D341Med (cell line): ENCODE results near the gene DEFB132.

ENCODE experiments used
- DNase-seq: peaks from one replicate; pipeline ENCODE4 v3.0.0; 2012; ENCODE audit warnings: low spot score

Gene DEFB132

GRCh38 chr20:263701-264100, 6.2 kb downstream of the DEFB132 start:
- DNase-seq = no peak

- peak; percentile 96 for DNase-seq
These were observed 9.4 kb downstream of the DEFB132 start for GRCh38 chr20:266596-267562.

GRCh38 chr20:270517-270916, 13.0 kb downstream of the DEFB132 start:
- DNase-seq = no peak

GRCh38 chr20:271069-271468, 13.5 kb downstream of the DEFB132 start:
- no peak for DNase-seq

- no peak for DNase-seq
These were observed 14.0 kb downstream of the DEFB132 start for GRCh38 chr20:271528-271927.

GRCh38 chr20:272718-273117, 15.2 kb downstream of the DEFB132 start:
- DNase-seq = no peak

GRCh38 chr20:273884-274283, 16.4 kb downstream of the DEFB132 start:
- DNase-seq = no peak

GRCh38 chr20:275791-276190, 18.3 kb downstream of the DEFB132 start:
- no peak for DNase-seq

GRCh38 chr20:276620-277495, 19.3 kb downstream of the DEFB132 start:
- no peak for DNase-seq

- no peak for DNase-seq
These were observed 19.9 kb downstream of the DEFB132 start for GRCh38 chr20:277496-277781.

- no peak for DNase-seq
These were observed 20.7 kb downstream of the DEFB132 start for GRCh38 chr20:278181-278580.

- no peak for DNase-seq
These were observed 21.4 kb downstream of the DEFB132 start for GRCh38 chr20:278607-279571.

GRCh38 chr20:284172-284571, 26.6 kb downstream of the DEFB132 start:
- no peak for DNase-seq

- DNase-seq = no peak
These were observed 29.0 kb downstream of the DEFB132 start for GRCh38 chr20:286508-286907.

GRCh38 chr20:288956-289692, 31.6 kb downstream of the DEFB132 start:
- no peak for DNase-seq

GRCh38 chr20:289693-290083, 32.2 kb downstream of the DEFB132 start:
- no peak for DNase-seq

GRCh38 chr20:290084-290831, 32.7 kb downstream of the DEFB132 start, which contains the start of gene C20orf96:
TSS of gene C20orf96 (minus strand) at chr20:290750. CDS start at chr20:290610, 140 bp downstream.
- peak; percentile 98 for DNase-seq

GRCh38 chr20:294602-295001, 37.1 kb downstream of the DEFB132 start:
- no peak for DNase-seq

- no peak for DNase-seq
These were observed 38.3 kb downstream of the DEFB132 start for GRCh38 chr20:295804-296203.
